ENCODE measurements around the gene GNPAT.
A peak's percentile ranks its signal among the peaks of the same experiment; 100 is the strongest.
"Not testable (repeated sequence)": the region's sequence is repeated elsewhere in the genome, so short reads cannot be mapped to it uniquely, and the experiment has no call there.

The GNPAT gene

DNA sequence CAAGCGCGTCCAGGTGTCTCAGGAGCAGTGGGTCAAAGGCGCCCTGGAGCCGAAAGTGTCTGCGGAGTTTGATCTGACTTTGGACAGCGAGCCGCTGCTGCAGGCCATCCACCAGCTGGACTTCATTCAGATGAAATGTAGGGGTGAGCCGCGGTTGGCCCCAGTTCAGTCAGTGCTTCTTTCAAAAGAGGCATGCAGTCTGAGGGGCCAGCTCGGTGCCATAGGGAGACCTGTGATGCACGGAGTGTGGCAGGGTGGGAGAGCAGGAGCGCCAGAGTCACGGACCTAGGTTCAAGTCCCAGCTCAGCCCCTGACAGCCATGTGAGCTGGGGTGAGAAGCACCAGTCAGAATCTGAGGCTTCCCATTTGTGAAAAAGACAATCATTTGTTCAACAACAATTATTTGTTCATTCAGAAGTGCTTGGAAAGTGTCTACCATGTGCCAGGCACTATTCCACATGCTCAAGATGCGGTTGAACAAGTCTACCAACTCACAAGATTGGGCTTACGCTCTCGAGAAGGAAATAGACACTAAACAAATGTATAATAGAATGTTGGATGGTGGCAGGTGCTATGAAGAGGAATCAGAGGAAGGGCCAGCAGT lies 39.5 kb upstream of the GNPAT start:
- no peak overlapping the region for H3K27ac ChIP-seq
- H3K4me1 ChIP-seq: peaks cover 12% of the 10 kb centered on the region; the same call in 1 of the 2 replicates
- H3K9me3 ChIP-seq: no peaks in the 10 kb centered on the region
- H4K20me1 ChIP-seq: no peaks in the 10 kb centered on the region
- H3K9ac ChIP-seq: no peak overlapping the region
- H3K4me3 ChIP-seq: no peak overlapping the region
- no peaks in the 10 kb centered on the region for H3K27me3 ChIP-seq
- no peaks in the 10 kb centered on the region for H3K36me3 ChIP-seq
- H3K4me2 ChIP-seq: no peak overlapping the region
- TF ChIP-seq Cebpa-rat (IDR thresholded peaks at IDR 0.05): no peak

DNA sequence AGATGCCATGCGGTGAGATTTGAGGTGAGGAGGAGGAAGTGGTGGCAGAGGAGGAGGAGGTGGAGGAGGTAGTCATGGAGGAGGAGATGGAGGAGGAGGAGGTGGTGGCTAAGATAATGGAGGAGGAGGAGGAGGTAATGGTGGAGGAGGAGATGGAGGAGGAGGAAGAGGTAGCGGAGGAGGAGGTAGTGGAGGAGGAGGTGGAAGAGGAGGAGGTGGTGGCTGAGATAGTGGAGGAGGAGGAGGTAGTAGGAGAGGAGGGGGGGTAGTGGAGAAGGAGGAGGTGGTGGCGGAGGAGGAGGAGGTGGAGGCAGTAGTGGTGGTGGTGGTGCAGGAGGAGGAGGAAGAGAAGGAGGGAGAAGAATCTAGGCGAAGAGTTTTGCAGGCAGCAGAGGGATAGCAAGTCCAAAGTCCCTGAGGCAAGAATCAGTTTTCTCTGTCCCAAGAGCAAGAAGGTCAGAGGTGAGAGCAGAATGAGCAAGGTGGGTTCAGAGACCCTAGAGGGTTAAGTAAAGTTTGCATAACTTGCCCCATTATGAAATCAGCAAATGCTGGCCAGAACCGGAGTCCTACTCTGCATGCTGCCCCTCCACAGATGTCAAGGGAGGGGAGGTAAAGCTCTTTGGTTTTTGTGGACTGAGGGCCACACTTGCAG lies 38.9 kb upstream of the GNPAT start:
- TF ChIP-seq Cebpa-rat (IDR thresholded peaks at IDR 0.05): no peak
- Histone ChIP-seq H3K4me3 (no peak overlapping the region), H3K27me3 (no peaks in the 10 kb centered on the region), H3K4me2 (no peak overlapping the region), H3K36me3 (no peaks in the 10 kb centered on the region), H3K9ac (no peak overlapping the region), H3K27ac (no peak overlapping the region), H4K20me1 (no peaks in the 10 kb centered on the region), H3K4me1 (peaks cover 18% of the 10 kb centered on the region), H3K9me3 (no peaks in the 10 kb centered on the region)

DNA sequence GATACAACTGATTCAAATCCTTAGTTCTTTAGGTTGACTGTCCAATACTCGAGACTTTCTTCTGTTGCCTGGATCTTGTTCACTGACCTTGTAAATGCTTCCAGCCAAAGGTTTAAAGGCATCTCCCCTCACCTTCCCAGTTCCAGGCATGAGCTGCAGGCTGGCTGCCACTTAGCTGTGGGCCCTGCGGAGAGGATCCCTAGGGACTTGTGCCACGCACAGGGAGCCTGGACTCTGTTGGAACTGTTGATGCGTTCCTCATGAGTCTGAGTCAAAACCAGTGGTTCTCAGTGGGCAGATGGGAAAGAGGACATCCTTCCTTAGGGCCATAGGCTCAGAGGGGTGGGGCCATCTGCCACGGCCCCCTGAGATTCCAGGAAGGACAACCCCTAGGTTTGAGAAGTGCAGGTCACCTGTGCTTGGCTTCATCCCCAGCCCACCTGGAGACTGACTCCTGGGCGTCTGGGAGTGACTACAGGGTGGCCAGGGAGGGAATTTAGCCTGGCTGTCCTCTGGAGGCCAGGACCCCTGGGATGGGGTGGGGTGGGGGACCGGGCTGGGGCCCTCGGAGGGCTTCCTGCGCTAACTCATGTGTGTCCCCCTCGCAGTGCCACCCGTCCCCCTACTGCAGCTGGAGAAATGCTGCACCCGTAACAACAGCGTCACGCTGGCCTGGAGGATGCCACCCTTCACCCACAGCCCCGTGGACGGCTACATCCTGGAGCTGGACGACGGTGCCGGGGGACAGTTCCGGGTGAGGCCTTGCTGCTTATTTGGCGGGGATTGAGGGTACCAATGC lies 37.6 kb upstream of the GNPAT start:
- no peak overlapping the region for H3K4me2 ChIP-seq
- no peak overlapping the region for H3K4me3 ChIP-seq
- no peaks in the 10 kb centered on the region for H3K9me3 ChIP-seq
- no peaks in the 10 kb centered on the region for H3K27me3 ChIP-seq
- H3K36me3 ChIP-seq: no peaks in the 10 kb centered on the region
- peaks cover 25% of the 10 kb centered on the region for H3K4me1 ChIP-seq
- no peak overlapping the region for H3K9ac ChIP-seq
- no peaks in the 10 kb centered on the region for H4K20me1 ChIP-seq
- TF ChIP-seq Cebpa-rat (IDR thresholded peaks at IDR 0.05): no peak
- no peak overlapping the region for H3K27ac ChIP-seq

DNA sequence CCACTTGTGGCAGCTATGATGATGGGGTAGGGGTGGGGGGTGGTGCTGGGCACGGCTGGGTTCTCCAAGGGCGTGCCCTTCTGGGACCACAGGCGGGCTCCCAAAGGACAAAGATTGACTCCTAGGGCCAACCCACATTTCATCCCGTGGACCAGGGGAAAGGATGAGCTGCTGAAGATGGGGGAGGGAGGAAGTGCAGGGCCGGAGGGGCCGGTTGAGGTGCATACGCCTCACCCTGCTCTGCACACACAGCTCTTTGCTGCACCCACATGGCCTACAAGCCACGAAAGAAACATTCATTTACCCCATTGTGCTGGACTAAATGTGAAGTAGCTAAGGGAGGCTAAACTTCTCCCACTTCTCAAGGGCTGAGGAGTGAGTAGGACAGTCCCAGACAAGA lies 34.2 kb upstream of the GNPAT start:
- Histone ChIP-seq H3K36me3 (no peaks in the 10 kb centered on the region), H3K27me3 (no peaks in the 10 kb centered on the region), H3K27ac (no peak overlapping the region), H3K9ac (no peak overlapping the region), H3K4me2 (peak overlapping the region; percentile 44; the same call in 1 of the 2 replicates), H3K9me3 (no peaks in the 10 kb centered on the region), H3K4me1 (peaks cover 40% of the 10 kb centered on the region), H4K20me1 (no peaks in the 10 kb centered on the region), H3K4me3 (no peak overlapping the region)
- TF ChIP-seq Cebpa-rat (IDR thresholded peaks at IDR 0.05): no peak

DNA sequence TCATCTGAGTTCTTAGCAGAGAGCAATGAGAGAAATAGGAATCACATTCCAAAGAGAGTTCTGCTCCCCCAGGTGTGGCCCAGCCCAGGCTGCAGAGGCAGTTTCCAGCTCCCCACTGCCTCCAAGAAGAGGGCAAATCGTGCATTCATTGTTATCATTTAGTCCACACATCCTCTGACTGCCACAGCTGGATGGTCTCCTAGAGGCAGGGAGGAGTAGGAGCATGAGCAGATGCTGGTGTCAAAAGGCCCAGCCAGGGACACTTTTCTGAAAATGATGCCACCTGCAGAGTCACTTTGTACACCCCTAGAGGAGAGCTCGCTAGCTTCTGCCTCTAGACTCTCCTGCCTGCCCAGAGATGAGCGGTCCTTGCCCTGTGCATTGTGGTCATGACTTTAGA lies 33.6 kb upstream of the GNPAT start:
- H3K4me2 ChIP-seq: 0 out of 2 replicates have a peak overlapping the region, but pooled peaks have one; percentile 44
- H4K20me1 ChIP-seq: no peaks in the 10 kb centered on the region
- H3K9me3 ChIP-seq: no peaks in the 10 kb centered on the region
- H3K4me3 ChIP-seq: no peak overlapping the region
- no peak overlapping the region for H3K9ac ChIP-seq
- no peaks in the 10 kb centered on the region for H3K27me3 ChIP-seq
- peaks cover 46% of the 10 kb centered on the region for H3K4me1 ChIP-seq
- TF ChIP-seq Cebpa-rat (IDR thresholded peaks at IDR 0.05): no peak
- H3K36me3 ChIP-seq: no peaks in the 10 kb centered on the region
- no peak overlapping the region for H3K27ac ChIP-seq

DNA sequence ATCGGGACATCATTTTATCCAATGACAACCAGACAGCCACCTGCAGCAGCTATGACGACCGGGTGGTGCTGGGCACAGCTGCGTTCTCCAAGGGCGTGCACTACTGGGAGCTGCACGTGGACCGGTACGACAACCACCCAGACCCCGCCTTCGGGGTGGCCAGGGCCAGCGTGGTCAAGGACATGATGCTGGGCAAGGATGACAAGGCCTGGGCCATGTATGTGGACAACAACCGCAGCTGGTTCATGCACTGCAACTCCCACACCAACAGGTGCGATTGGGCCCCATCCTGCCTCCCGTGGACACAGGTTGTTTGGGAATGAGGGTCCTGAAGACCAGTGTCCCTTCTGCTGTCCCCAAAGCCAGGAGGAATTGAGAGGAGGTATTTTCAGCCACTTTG lies 32.0 kb upstream of the GNPAT start:
- Histone ChIP-seq H3K9me3 (no peaks in the 10 kb centered on the region), H3K4me3 (no peak overlapping the region), H3K27me3 (no peaks in the 10 kb centered on the region), H3K9ac (no peak overlapping the region), H3K4me1 (peaks cover 56% of the 10 kb centered on the region), H3K36me3 (no peaks in the 10 kb centered on the region), H4K20me1 (no peaks in the 10 kb centered on the region), H3K4me2 (no peak overlapping the region), H3K27ac (0 out of 2 replicates have a peak overlapping the region, but pooled peaks have one; percentile 88)
- TF ChIP-seq Cebpa-rat (IDR thresholded peaks at IDR 0.05): no peak

DNA sequence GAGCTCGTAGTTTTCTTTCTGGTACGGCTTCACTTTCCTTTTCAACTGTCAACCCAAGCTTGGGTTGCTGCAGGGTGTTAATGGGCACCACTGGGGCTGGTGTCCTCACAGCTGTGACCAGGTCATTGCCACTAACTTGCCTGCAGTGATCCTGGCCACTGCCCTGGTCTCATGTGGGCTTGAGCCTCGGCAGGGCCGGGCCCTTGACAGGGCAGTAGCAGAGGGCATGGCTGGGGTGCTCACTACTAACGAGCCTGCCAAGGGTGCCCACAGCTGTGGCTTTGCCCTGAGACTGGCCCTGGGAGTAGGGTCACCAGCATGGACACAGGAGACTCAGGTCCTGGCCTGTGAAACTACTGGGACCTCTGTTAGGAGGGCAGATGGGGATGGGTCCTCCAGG lies 31.5 kb upstream of the GNPAT start:
- Histone ChIP-seq H3K4me1 (peaks cover 62% of the 10 kb centered on the region), H3K9me3 (no peaks in the 10 kb centered on the region), H3K27ac (peak overlapping the region; percentile 88; the same call in 1 of the 2 replicates), H3K4me2 (no peak overlapping the region), H3K9ac (peak overlapping the region; percentile 10; the same call in 1 of the 2 replicates), H3K27me3 (no peaks in the 10 kb centered on the region), H4K20me1 (no peaks in the 10 kb centered on the region), H3K36me3 (no peaks in the 10 kb centered on the region), H3K4me3 (no peak overlapping the region)
- TF ChIP-seq Cebpa-rat (IDR thresholded peaks at IDR 0.05): no peak

DNA sequence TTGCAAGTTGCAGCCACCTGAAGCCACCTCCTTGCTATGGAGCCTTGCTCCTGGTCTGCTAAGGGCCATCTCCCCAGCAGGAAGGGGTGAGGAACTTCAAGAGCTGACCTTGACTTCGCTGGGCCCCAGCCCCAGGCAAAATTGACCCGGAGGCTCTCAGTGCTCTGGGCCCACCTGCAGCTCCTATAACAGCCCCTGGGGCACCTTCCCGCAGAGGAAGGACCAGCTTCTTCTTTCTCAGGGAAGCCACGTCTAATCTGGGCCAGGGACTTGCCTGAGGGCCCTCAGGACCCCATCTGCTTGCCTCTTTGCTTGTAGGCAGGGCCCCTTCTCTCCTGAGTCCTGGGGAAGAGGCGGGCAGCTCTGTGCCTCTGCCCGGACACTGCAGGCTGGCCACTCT lies 30.9 kb upstream of the GNPAT start:
- H3K9ac ChIP-seq: peak overlapping the region; percentile 10; the same call in 1 of the 2 replicates
- peak overlapping the region; percentile 88; the same call in 1 of the 2 replicates for H3K27ac ChIP-seq
- TF ChIP-seq Cebpa-rat (IDR thresholded peaks at IDR 0.05): no peak
- H3K4me1 ChIP-seq: peaks cover 68% of the 10 kb centered on the region
- no peak overlapping the region for H3K4me3 ChIP-seq
- no peaks in the 10 kb centered on the region for H3K27me3 ChIP-seq
- no peaks in the 10 kb centered on the region for H4K20me1 ChIP-seq
- H3K9me3 ChIP-seq: no peaks in the 10 kb centered on the region
- 0 out of 2 replicates have a peak overlapping the region, but pooled peaks have one; percentile 3 for H3K4me2 ChIP-seq
- H3K36me3 ChIP-seq: no peaks in the 10 kb centered on the region

DNA sequence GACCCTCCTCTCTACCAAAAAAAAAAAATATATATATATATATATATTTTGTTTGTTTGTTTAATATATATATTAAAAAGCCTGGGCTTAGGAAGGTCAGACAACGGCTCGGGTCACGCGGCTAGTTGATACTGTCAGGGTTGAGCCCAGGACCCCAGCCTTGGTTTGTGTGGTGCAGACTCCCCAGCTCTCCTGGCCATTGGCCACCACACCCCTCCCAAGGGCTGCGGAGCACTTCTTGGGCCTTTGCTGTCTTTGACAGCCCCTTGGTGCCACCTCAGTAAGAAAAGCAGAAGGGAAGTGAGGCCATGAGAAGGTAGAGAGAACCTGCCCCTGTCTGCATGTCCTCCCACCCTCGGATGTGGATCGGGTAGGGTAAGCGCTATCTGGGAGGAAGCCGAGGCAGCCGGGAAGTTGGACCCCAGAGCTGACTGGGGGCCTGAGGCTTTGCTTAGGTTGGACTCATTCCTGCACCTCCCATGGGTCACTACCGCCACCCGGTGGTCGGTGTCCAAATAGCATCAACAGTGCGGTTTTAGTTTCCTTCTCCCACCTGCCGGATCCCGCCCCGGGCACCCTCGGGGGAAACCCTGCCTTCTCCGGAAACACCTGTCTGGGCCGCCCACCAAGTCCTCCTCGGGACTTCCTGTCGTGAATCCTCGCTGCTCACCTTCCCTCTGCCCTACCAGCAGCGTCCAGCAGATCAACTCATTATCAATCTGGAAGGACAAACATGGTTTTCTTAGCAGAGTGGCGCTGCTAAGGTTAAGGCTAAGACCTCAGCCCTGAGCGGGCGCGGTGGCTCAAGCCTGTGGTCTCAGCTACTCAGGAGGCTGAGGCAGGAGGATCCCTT lies 29.8 kb upstream of the GNPAT start:
- Histone ChIP-seq H3K4me1 (peaks cover 79% of the 10 kb centered on the region), H3K4me2 (peak overlapping the region; percentile 88), H3K4me3 (peak overlapping the region; percentile 56), H3K36me3 (no peaks in the 10 kb centered on the region), H3K27me3 (no peaks in the 10 kb centered on the region), H3K27ac (peak overlapping the region; percentile 88), H4K20me1 (no peaks in the 10 kb centered on the region), H3K9ac (peak overlapping the region; percentile 70; the same call in 1 of the 2 replicates), H3K9me3 (no peaks in the 10 kb centered on the region)
- TF ChIP-seq Cebpa-rat (IDR thresholded peaks at IDR 0.05): no peak

DNA sequence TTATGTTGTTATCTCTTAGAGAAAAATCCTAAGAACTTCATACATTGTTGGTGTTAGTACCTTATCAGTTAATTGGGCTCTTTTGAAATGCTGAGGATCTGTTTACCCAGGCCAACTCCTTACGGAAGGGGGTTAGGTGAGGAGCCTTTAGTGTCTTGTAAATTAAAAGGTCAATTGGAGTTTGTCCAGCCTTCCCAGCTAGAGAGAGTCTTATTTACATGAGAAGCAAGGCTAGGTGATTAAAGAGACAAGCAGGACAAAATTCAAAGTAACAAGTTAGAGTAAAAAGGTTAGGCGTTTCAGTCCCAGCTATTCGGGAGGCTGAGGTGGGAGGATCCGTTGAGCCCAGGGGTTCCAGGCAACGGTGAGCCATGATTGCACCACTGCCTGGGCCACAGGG lies 28.7 kb upstream of the GNPAT start:
- not testable (repeated sequence) for H4K20me1 ChIP-seq, H3K9me3 ChIP-seq, H3K36me3 ChIP-seq, H3K27me3 ChIP-seq, H3K4me3 ChIP-seq
- peaks cover 76% of the 10 kb centered on the region for H3K4me1 ChIP-seq
- H3K4me2 ChIP-seq: peak overlapping the region; percentile 88
- peak overlapping the region; percentile 88 for H3K27ac ChIP-seq
- peak overlapping the region; percentile 7; the same call in 1 of the 2 replicates for H3K9ac ChIP-seq
